HG02943 (cell line): ENCODE data around the gene CMTM3.
A peak's percentile ranks its signal among the peaks of the same experiment; 100 is the strongest.
"Not testable (repeated sequence)": the region's sequence is repeated elsewhere in the genome, so short reads cannot be mapped to it uniquely, and the experiment has no call there.

Source experiments
- ATAC-seq: cut with Tn5 transposase; IDR thresholded peaks from one replicate; pipeline ENCODE4 v1.9.1; 2021; ENCODE audit warnings: mild to moderate bottlenecking, low read depth, moderate library complexity; ENCODE audit not compliant: unreplicated experiment

Gene CMTM3

GRCh38 chr16:66629856-66630255, 25.4 kb downstream of the CMTM3 start:
- no peak for ATAC-seq

GRCh38 chr16:66630561-66631260, 26.2 kb downstream of the CMTM3 start:
- not testable (repeated sequence) for ATAC-seq

GRCh38 chr16:66631558-66631957, 27.1 kb downstream of the CMTM3 start:
- not testable (repeated sequence) for ATAC-seq

- ATAC-seq = no peak
Measured at GRCh38 chr16:66634527-66635196, 30.2 kb downstream of the CMTM3 start.

- no peak for ATAC-seq
Measured at GRCh38 chr16:66635406-66635805, 30.9 kb downstream of the CMTM3 start.

- no peak for ATAC-seq
Measured at GRCh38 chr16:66636199-66636598, 31.7 kb downstream of the CMTM3 start.

GRCh38 chr16:66637806-66638205, 33.3 kb downstream of the CMTM3 start:
- ATAC-seq = no peak

- ATAC-seq = no peak
Measured at GRCh38 chr16:66639091-66639885, 34.8 kb downstream of the CMTM3 start.

- no peak for ATAC-seq
Measured at GRCh38 chr16:66640724-66641314, 36.3 kb downstream of the CMTM3 start.

- no peak for ATAC-seq
Measured at GRCh38 chr16:66641387-66641786, 36.9 kb downstream of the CMTM3 start.

GRCh38 chr16:66647866-66648265, 43.4 kb downstream of the CMTM3 start:
- no peak for ATAC-seq

- ATAC-seq = no peak
Measured at GRCh38 chr16:66649167-66649566, 44.7 kb downstream of the CMTM3 start.

GRCh38 chr16:66649636-66650205, 45.2 kb downstream of the CMTM3 start:
- ATAC-seq = no peak

GRCh38 chr16:66650707-66651473, 46.4 kb downstream of the CMTM3 start:
- peak; percentile 77 for ATAC-seq

- no peak for ATAC-seq
Measured at GRCh38 chr16:66651474-66651765, 46.9 kb downstream of the CMTM3 start.

GRCh38 chr16:66651965-66652364, 47.5 kb downstream of the CMTM3 start:
- no peak for ATAC-seq

GRCh38 chr16:66652661-66653360, 48.3 kb downstream of the CMTM3 start:
- ATAC-seq = no peak

- ATAC-seq = no peak
Measured at GRCh38 chr16:66653581-66654350, 49.3 kb downstream of the CMTM3 start.

GRCh38 chr16:66656547-66656946, 52.0 kb downstream of the CMTM3 start:
- no peak for ATAC-seq
